ENCODE data around the gene SSTR3.
"Not testable (repeated sequence)": the region's sequence is repeated elsewhere in the genome, so short reads cannot be mapped to it uniquely, and the experiment has no call there.

SSTR3 gene

DNA sequence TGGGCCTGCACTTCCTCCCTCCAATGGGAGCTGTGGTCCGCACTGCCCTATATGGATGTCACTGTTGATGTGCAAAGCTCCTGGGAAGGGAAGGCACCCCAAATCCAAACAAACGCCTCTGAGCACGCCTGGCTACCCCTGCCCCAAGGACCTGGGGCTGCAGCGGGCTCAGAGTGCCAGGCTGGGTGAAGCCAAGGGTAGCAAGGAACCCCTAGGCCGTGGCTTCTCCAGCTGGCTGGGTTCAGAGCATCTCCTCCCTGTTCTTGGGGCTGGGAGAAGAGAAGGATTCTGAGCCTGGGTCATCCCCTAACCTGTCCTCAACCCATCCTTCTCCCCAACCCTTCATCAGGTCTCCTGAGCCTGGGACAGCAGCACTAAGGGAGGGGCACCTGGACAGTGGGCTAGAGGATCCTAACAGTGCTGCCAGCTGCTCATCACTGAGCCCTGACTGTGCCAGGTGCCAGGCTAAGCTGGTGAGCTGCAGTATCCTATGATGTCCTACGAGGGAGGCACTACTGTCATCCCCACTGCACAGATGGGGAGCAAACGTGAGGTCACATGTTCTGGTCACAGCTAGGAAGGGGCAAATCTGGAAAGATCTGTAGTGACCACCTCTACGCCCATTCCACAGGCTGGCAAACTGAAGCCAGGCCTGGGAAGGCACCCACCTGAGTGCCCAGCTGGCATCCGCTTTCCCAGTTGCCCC lies 3.0 kb downstream of the SSTR3 start:
- no peak for DNase-seq

DNA sequence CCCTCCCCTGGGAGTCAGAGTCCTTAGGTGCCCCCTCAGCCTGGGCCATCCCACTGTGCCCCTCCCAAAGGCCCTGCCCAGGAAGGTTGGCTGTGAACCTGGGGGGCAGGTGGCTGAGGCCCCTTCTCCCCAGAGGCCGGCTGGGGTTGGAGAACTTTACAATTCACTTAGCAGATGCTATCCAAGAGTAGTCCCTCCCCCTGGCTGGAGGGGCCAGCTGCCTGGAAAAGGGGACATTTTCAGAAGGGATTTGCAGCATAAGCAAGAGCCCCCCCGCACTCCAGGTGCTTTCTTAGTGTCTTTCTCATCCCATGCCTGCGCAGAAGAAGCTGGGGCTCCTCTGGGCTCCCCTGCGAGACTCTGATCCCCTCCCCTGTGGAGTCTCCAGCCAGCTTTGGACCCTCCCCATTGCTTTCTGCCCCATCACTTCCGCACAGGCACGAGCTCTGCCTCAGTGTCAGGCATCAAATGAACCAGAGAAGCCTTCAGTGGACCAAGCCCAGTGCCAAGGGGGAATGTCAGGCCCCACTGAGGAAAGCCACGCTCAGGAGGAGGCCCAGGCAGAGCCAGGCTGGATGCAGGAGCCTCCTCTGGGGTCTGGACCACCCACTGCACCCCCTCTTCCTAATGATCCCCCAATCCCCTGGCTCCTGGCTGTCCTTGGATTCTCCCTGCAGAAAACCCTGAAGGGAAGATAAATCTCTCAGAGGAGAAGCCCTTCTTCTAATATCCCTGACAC lies 3.7 kb downstream of the SSTR3 start:
- no peak for DNase-seq

DNA sequence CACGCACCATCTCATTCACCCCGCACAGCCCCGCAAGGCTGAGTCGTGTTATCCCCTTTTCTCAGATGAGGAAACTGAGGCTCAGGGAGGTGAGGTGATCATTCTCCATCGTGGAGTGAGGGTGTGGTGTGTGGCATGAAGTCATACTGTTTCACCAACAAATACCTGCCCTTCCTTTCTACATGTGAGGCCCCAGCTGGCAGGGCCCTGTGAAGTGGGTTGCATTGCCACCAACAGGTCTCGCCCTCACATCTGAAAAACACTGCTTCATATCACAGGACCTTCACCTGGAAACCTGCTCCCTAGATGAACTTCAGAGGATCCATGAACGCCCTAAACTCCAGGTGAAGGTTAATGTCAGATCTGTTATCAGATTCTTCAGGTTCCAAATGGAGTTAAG lies 4.3 kb downstream of the SSTR3 start:
- DNase-seq: no peak

DNA sequence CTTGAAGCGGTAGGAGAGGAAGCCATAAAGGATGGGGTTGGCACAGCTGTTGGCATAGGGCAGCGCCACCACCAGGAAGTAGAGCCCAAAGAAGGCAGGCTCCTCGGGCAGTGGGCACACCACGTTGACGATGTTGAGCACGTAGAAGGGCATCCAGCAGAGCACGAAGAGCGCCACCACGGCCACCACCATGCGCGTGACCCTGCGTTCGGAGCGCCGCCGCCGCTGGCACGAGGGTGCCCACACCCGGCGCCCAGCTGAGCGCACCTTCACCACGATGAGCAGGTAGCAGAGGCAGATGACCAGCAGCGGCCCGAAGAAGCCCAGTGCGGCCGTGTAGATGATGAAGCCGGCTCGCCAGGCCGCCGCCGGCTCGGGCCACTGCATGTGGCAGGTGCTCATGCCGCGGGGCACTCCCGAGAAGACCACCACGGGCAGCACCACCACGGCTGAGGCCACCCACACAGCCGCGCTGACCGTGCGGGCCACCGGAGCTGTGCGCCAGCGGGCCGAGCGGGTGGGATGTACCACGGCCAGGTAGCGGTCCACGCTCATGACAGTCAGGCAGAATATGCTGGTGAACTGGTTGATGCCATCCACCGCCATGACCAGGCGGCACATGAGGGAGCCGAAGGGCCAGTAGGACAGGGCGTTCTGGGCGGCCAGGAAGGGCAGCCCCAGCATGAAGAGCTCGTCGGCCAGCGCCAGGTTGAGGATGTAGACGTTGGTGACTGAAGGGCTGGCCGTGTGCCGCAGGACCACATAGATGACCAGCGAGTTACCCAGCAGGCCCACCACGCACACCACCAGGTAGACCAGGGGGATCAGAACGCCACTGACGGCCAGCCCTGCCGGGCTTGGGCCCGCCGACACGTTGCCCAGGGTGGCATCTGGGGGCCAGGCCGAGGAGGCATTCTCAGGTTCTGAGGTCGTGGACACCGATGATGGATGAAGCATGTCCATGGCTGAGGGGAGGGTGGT lies 5.1 kb downstream of the SSTR3 start:
- DNase-seq: no peak

DNA sequence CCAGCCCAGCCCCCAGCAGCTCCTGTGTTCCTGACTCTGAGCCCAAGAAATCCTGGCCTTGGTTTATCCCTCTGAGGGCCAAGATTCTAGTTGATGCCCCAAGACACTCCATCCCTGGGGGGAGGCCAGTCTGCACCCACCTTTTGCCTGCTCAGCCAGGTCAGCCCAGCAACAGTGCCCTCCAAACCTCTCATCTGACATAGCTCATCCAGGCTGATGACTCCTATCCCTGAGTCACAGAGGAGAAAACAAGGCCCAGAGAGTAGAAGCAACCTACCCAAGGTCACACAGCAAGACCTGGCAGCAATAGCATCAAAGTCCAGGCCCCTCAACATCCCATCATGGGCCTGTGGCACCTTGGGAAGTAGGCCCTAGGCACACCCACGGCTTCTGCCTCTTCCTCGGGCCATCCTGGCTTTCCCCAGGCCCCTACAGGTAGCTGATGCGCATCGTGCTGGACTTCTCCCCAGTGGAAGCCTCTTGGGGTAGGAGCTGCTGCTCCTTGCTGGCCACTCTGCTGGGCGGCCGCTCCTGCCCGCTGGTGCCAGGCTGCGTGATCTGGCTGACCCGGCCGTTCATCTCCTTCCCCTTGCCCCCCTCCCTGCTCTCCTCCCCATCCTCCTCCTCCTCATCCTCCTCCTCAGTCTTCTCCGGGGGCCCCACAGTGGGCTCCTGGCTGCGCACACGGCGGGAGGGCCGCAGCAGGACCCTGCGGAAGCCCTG lies 6.0 kb downstream of the SSTR3 start:
- DNase-seq: no peak

DNA sequence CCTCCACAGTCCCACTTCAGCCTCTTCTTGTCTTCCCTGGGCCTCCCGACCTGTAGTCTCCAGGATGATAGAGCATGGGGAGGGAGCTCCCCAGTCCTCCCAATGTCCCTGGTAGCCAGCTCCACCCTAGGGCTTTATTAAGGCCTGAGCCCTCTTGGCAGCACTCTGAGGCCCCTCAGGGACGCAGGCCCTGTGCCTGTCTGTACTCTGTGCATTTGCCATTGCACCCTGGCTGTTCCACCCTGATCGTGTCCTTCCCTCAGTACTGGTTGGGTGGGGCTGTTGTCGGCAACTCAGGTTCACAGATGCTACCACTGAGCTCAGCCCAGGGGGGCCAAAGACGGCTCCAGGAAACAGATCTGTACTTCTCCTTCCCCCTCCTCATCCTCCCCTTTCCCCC lies 7.2 kb downstream of the SSTR3 start:
- DNase-seq: no peak

DNA sequence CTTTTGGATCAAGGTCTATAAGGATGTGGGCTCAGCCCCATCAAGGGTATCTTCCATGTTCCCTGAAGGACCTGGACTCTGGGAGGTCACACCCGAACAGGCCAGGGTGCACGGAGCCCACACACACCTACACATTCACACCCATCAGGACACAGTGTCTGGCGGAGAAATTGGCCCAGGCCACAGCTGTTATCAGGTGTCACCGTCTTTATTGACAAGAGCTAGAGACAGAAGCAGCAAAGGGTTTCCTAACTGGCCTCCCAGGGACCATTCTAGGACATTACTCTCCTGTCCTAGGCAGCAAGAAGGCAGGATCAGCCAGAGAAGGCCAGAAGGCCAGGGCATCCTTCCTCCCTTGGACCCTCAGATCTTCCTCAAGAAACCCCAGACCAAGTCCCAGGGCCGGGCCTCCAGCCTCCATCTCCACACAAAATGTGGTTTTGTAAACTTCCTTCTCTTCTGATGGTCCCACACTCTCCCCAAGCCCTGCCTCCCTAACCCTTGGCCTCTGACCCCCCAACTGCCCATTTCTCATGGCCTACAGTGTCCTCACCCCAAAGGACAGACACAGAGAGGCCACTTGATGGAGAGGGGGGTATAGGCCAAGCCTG lies 8.1 kb downstream of the SSTR3 start:
- DNase-seq: no peak

DNA sequence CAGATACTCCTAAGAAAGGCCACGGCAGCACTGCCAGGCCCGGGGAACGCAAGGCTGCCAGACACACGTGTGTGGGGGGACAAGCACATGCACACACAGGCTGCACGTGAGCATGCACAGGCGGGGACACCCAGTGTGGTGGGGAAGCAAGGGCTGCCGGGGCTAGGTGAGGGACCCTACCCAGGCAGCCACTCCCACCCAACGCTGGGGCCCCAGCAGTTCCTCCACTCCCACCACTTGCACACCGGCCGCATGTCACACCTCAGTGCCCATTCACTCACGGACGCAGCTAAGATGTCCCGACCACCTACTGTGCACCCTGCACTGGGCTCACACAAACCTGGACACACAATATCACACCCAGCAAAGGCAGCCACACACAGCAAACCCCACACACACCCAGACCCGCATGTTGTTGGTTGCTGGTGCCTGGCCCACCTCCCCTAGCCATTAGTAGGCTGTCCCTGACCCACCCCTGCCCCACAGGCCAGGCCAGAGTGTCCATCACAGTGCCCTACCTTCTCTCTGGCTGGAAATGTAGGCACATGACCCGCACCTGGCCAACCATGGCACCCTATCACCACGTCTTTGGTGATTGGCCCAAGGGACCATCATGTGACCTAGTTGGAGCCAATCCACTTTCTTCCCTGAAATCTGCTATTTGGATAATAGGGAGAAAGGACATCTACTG lies 8.8 kb downstream of the SSTR3 start:
- no peak for DNase-seq

DNA sequence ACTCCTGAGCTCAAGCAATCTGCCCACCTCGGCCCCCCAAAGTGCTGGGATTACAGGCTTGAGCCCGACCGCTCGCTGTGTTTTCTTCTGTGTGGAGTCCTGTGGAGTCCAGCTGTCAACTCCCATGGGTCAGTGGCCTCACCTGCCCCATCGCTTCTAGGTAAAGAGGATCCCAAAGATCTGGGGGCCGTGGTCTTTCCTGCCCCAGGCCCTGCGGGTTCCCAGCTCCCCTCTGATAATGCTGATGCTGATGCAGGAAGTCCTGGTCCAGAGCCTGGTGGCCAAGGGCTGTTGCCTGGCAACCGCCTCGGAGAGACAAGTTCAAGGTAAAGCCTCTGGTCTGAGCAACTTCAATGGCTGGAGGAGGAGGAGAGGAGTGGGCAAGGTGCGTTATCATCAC lies 9.6 kb downstream of the SSTR3 start:
- DNase-seq: no peak

DNA sequence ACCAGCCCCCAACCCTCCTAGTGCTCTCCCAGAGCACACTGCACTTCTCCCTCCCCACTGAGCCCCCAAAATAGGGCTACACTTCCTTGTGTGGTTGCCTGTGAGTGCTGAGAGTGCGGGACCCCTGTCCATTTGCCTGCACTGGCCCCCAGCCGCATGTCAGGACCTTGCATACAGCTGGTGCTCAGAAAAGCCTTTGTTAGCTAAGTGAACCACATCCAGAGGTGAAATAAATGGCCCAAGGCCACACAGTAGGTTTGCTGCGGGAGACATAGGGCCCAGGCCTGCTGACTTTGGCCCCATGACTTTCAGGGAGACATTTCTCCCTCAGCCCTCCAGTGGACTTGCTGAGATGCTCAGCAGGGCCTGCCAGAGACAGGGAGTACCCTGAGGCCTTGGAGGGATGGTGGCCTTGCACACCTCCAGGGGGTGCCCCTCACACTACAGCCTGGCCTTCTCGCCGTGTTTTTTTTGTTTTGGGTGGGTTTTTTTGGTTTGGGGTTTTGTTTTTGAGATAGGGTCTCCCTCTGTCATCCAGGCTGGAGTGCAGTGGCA lies 10.2 kb downstream of the SSTR3 start:
- no peak for DNase-seq

DNA sequence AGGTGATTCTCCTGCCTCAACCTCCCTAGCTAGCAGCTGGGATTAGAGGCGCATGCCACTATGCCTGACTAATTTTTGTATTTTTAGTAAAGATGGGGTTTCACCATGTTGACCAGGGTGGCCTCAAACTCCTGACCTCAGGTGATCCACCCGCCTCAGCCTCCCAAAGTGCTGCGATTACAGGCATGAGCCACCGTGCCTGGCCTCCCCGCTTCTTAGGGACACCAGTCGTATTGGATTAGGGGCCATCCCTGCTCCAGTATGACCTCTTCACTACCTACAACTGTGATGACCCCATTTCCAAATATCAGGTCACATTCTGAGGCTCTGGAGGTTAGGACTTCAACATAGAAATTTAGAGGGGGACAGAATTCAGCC lies 10.8 kb downstream of the SSTR3 start:
- DNase-seq: not testable (repeated sequence)

DNA sequence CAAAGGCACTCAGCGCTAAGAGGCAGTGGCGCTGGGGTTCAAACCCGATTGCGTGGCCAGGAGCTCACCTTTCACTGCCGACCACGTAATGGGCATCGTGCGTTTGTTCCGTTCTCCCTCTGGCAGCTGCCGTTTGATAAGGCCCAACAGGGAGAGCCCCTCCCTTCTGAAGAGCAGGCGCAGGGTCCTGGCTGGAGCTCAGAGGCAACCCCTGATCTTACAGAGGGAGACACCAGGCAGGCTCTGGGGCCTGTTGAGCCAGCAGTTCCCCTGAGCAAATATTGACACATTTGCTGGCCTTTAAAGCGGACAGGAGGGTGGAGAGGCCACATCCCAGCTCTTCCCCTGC lies 12.5 kb downstream of the SSTR3 start:
- DNase-seq: peak; percentile 37

DNA sequence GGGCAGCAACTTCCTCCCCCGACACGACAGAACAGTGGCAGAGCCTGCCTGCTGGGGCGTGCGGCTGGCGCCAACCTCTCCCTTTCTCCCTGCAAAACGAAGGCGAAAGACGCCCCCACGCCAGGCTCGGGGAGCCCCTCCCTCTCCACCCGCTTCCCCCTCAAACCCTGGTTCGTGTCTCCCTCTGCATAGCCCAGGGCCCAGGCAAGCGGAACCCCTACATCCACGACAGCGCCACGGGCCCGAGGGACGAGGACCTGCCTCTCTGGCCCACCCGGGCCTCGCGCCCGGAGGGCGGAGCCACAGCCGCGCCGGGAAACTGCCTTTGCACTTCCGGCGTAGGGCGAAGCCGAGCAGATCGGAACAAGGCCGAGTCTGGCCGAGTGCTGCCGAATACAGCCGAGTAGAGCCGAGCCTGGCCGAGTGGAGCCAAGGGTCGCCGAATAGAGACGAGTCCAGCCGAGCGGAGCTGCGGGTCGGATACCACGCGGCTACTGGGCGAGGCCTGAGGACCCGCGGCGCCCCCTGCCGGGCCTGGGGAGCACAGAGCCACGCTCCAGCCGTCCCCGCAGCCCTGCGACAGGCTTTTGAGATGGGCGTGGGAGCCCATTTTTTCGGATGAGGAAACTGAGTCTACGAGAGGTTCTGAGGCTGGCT lies 13.0 kb downstream of the SSTR3 start:
- peak; percentile 89 for DNase-seq

DNA sequence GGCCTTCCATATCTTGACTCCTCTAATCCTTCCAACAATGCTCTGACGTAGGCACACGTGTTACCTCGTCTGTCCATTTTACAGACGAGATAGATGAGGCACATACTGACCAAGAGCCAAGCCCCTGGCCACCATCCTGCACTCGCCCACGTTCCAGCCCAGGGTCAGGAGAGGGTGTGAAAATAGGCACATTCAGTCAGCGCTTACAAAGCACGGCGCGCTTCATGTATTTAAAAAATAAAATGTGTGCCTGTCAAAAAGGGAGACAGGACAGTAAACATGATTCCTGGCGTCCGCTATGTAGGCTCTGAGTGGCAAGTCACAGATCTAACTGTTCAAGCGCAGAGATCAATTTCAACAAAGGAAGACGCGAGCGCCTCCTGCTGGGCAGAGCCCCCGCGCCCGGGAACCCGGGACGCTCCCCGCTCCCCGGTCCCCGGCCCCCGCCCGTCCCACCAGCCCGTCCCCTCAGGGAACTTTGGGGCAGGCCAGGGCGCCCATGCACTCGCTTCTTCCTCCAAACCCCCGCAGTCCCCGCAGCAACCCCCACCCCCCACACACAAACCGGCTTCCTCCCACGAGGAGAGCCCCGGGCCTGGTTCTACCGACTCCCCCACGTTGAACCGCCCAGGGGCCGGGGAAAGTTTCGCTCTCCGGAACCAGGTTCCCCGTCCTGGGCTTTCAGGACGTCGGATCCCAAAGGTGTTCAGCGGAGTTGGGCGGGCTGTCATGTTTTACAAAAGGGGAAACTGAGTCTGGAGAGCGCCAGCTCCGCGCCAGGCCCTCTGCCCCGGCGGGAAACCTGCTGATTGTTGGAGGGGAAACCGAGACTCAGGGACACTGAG lies 13.8 kb downstream of the SSTR3 start:
- DNase-seq: peak; percentile 3

DNA sequence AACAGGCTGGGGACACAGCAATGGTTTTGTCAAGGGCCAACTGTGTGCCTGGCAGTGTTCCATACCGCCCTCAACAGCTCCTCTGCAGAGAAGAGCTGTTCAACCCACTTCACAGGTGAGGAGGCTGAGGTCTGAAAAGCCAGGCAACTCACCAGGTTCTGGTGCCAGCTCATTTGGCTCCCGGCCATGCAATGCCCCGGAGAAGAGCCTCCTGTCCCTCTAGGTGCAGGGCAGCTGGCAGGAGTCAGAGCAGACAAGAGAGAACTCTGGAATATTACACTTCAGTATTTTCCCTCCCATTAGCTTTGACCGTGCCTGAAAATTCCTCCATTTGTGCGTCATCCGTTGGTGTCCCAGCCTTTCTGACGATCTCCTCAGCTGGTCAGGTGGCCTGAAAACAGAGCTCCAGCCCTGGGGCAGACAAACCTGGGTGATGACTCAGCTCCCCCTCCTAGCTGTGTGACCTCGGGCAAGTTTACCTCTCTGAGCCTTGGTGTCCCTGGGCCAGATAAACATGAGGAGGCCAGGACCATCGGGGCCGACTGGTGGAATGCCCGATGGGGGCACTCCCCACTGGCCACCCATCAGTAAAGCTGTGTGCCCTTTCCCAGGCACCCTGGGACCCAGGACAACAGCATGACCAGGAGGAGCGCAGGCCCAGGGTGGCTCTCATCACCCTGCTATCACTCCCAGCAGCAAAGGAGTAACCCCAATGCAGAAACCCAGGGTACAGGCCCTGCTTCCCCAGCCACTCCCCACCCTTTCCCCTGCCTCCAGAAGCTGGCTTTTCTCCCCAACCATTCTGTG lies 14.6 kb downstream of the SSTR3 start:
- no peak for DNase-seq

DNA sequence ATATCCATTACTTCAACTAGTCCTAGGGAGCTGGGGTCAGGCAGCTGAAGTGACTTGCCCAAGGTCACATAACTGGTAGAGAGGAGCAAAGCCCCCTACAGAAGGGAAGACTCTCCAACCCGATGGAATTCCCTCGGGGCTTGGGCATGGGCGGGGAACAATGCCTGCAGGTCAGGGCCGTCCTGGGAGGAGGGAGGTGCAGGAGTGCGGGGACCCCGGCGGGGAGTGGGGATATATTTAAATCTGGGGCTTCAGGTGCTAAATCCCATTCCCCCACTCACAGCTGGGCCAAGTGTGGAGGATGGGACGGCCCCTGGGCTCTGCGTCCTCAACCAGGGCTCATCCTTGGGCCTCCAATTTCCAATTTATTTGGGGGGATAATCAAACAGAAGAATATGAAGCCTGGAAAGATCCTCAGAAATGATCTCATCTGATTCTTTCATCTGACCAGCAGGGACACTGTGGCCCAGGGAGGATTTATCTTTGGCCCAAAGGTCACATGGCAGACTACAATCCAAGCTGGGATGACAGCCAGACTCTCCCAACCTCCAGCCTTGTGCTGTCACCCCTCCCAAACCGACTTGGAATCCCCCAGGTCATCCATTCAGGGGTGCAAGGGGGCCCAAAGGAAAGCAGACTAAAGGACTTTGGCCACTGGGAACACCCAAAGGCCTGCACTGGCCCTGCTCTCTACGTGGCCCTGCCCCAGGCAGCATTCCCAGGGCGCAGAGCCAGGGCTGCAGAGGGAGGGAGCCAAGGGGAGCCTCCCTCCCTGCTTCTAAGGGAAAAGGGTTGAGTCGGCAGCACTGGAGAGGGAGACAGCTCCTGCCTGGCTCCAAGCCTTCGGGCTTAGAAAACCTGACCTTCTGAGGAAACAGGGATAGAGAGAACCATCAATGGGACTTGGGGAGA lies 15.5 kb downstream of the SSTR3 start:
- DNase-seq: no peak

DNA sequence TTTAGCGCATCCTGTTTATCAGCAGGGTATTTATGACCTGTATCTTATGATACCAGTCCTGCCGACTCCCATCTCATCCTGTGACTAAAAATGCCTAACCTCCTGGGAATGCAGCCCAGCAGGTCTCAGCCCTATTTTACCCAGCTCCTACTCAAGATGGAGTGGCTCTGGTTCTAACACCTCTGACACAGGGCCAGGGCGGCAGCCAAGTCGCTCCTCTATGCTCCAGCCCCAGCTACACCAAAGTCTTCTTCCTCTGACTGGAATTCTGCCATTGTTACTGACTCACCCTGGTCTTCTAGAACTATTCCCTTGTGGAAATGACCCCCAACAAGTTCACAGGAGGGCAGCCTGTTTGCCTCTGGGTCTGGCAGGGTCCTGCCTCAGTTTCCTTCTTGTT lies 16.4 kb downstream of the SSTR3 start:
- no peak for DNase-seq

DNA sequence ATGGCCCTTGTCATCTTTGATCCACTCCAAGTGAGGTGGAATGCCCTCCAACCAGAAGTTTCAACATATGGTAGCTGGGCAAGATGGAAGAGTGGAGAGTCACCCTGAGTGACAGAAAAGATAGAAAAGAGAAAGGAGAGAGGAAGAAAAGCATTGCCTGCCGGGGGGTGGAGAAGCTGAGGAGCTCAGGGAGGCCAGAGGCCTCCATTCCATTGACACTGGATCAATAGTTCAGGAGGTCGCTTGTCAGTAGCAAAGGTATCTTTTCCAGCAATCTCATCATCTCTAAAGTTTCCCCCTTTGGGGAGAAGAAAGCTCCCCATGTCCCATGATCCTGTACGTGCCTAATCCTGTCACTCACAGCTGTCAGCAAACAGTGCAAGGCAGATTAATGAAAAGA lies 17.5 kb downstream of the SSTR3 start:
- DNase-seq: no peak

All from NCI-H146 (cell line).